Fibroblast of villous mesenchyme (primary cell): ENCODE results near the gene SORCS2. TPM values are rescaled to one million over a fixed set of nuclear protein-coding genes. Genes with fewer than 3 reads are reported as not detected.

Experiments
- DNase-seq: peaks from one replicate; pipeline ENCODE4 v3.0.0-alpha.2; 2010; ENCODE audit warnings: low read depth
- H3K4me3 ChIP-seq: 2 replicates; pipeline ENCODE4 v1.5.1; 2011; ENCODE audit warnings: low read depth, mild to moderate bottlenecking, low read length
- CTCF ChIP-seq: IDR thresholded peaks from 2 replicates; pipeline ENCODE4 v1.5.1; 2012; ENCODE audit warnings: low read depth, mild to moderate bottlenecking, low read length; ENCODE audit not compliant: insufficient read depth
- total RNA-seq: library from RNA; depleted of rRNA; stranded (reverse); fragments of >200 nt; gene quantifications from 2 replicates; pipeline ENCODE4 v1.2.3, GENCODE V29; 2012

Gene SORCS2
- total RNA-seq, 1 donor = under 0.01 TPM

GRCh38 chr4:7758476-7758875, 566.1 kb downstream of the SORCS2 start:
- DNase-seq = no peak
- no peak overlapping the region for H3K4me3 ChIP-seq
- no peak for TF ChIP-seq CTCF

GRCh38 chr4:7759216-7759615, 566.9 kb downstream of the SORCS2 start:
- no peak overlapping the region for H3K4me3 ChIP-seq
- TF ChIP-seq CTCF = no peak

GRCh38 chr4:7759635-7760034, 567.3 kb downstream of the SORCS2 start:
- H3K4me3 ChIP-seq = no peak overlapping the region
- no peak for DNase-seq
- TF ChIP-seq CTCF = no peak

More at GRCh38 chr4:7759216-7759615, 566.9 kb downstream of the SORCS2 start:
- no peak for DNase-seq

- TF ChIP-seq CTCF = no peak
- no peak overlapping the region for H3K4me3 ChIP-seq
- DNase-seq = no peak
Measured at GRCh38 chr4:7760228-7760627, 567.9 kb downstream of the SORCS2 start.

- TF ChIP-seq CTCF = no peak
- no peak for DNase-seq
Measured at GRCh38 chr4:7760706-7761105, 568.4 kb downstream of the SORCS2 start.

GRCh38 chr4:7761312-7761711, 569.0 kb downstream of the SORCS2 start:
- H3K4me3 ChIP-seq = no peak overlapping the region
- no peak for DNase-seq
- no peak for TF ChIP-seq CTCF

More at GRCh38 chr4:7760706-7761105, 568.4 kb downstream of the SORCS2 start:
- no peak overlapping the region for H3K4me3 ChIP-seq

GRCh38 chr4:7761720-7762119, 569.4 kb downstream of the SORCS2 start:
- DNase-seq = peak; percentile 67
- TF ChIP-seq CTCF = peak; percentile 79
- no peak overlapping the region for H3K4me3 ChIP-seq
